Loucy (cell line): ENCODE results near the gene ATP10B.

Experiments
- EZH2phosphoT487 ChIP-seq: fragments of 200-600 bp; IDR thresholded peaks from 2 replicates; pipeline ENCODE4 v1.6.1; 2018; ENCODE audit warnings: antibody characterized with exemption, mild to moderate bottlenecking, moderate library complexity, borderline replicate concordance
- TF ChIP-seq, protein P1 (sequence below): fragments of 200-600 bp; sonication (generic); conservative IDR thresholded peaks from 2 replicates; pipeline ENCODE4 v1.5.1; 2014; ENCODE audit warnings: mild to moderate bottlenecking, antibody characterized with exemption, low read length

- TF ChIP-seq, protein P1, sequence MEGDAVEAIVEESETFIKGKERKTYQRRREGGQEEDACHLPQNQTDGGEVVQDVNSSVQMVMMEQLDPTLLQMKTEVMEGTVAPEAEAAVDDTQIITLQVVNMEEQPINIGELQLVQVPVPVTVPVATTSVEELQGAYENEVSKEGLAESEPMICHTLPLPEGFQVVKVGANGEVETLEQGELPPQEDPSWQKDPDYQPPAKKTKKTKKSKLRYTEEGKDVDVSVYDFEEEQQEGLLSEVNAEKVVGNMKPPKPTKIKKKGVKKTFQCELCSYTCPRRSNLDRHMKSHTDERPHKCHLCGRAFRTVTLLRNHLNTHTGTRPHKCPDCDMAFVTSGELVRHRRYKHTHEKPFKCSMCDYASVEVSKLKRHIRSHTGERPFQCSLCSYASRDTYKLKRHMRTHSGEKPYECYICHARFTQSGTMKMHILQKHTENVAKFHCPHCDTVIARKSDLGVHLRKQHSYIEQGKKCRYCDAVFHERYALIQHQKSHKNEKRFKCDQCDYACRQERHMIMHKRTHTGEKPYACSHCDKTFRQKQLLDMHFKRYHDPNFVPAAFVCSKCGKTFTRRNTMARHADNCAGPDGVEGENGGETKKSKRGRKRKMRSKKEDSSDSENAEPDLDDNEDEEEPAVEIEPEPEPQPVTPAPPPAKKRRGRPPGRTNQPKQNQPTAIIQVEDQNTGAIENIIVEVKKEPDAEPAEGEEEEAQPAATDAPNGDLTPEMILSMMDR, result no peak
- TF ChIP-seq EZH2phosphoT487, result no peak
These were observed 150.6 kb downstream of the ATP10B start for GRCh38 chr5:160701403-160701802.
